ENCODE data around the gene PPP6R1. TPM values are rescaled to one million over a fixed set of nuclear protein-coding genes. Genes with fewer than 3 reads are reported as not detected.

PPP6R1 gene
- total and polyA plus RNA-seq, 2 donors (not counting 1 experiment from before 2014, with no cell fraction given) = 28.5 to 34.0 TPM

DNA sequence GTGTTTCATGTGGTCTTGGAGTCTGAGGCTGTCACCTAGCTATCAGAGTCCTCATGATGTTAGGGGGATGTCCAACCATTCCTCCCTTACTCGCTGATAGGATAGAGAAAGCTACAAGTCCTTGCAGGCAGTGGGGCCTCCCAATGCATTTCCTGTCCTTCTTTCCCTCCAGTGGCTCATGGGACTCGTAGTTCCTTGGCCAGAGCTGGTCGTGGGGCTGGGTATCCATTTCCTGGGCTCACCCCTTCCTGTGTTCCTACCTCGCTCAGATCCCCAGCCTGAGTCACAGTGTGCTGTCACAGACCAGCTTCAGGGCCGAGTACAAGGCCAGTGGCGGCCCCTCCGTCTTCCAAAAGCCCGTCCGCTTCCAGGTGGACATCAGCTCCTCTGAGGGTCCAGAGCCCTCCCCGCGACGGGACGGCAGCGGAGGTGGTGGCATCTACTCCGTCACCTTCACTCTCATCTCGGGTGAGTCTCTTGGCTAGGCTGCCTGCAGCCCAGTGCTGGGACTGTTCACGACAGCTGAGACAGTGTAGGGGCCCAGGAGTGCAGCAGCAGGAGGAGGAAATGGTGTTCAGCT is 47.3 kb upstream of the PPP6R1 start:
- Histone ChIP-seq H2AFZ (ENCODE audit: low read length) (no peak overlapping the region), H3K9ac (ENCODE audit: insufficient read depth, low read length) (no peak overlapping the region), H4K20me1 (ENCODE audit: control insufficient read depth, extremely low read depth, insufficient read depth, low read length) (no peaks in the 10 kb centered on the region), H3K79me2 (ENCODE audit: control insufficient read depth, insufficient read depth, low read length) (no peaks in the 10 kb centered on the region), H3K9me3 (ENCODE audit: control insufficient read depth, insufficient read depth, low read depth, low read length) (no peaks in the 10 kb centered on the region), H3K36me3 (ENCODE audit: control insufficient read depth, insufficient read depth, low read length) (peaks cover 7% of the 10 kb centered on the region), H3K27me3 (ENCODE audit: control insufficient read depth, insufficient read depth, low read length) (no peaks in the 10 kb centered on the region), H3K27ac (ENCODE audit: insufficient read depth, low read length) (no peak overlapping the region), H3K4me2 (ENCODE audit: extremely low read depth, insufficient read depth, low read length) (no peak overlapping the region), H3K4me1 (ENCODE audit: control insufficient read depth, extremely low read depth, insufficient read depth, low read length) (peaks cover 2% of the 10 kb centered on the region), H3K4me3 (replicated peaks in 1 of 4; ENCODE audit: control extremely low read depth in 1 of 4, insufficient read depth in 1 of 4, low read depth in 3 of 4, low read length in 4 of 4) (no peak overlapping the region)
- no peak for TF ChIP-seq EZH2 (IDR thresholded peaks at IDR 0.05; ENCODE audit: low read length, missing control alignments)
- TF ChIP-seq, protein P1, sequence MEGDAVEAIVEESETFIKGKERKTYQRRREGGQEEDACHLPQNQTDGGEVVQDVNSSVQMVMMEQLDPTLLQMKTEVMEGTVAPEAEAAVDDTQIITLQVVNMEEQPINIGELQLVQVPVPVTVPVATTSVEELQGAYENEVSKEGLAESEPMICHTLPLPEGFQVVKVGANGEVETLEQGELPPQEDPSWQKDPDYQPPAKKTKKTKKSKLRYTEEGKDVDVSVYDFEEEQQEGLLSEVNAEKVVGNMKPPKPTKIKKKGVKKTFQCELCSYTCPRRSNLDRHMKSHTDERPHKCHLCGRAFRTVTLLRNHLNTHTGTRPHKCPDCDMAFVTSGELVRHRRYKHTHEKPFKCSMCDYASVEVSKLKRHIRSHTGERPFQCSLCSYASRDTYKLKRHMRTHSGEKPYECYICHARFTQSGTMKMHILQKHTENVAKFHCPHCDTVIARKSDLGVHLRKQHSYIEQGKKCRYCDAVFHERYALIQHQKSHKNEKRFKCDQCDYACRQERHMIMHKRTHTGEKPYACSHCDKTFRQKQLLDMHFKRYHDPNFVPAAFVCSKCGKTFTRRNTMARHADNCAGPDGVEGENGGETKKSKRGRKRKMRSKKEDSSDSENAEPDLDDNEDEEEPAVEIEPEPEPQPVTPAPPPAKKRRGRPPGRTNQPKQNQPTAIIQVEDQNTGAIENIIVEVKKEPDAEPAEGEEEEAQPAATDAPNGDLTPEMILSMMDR (conservative IDR thresholded peaks at IDR 0.05 in 1 of 2, IDR thresholded peaks at IDR 0.05 in 1 of 2; ENCODE audit: low read depth in 1 of 2, low read length in 2 of 2) = no peak
- no peak for DNase-seq (ENCODE audit: low read depth in 2 of 2)

DNA sequence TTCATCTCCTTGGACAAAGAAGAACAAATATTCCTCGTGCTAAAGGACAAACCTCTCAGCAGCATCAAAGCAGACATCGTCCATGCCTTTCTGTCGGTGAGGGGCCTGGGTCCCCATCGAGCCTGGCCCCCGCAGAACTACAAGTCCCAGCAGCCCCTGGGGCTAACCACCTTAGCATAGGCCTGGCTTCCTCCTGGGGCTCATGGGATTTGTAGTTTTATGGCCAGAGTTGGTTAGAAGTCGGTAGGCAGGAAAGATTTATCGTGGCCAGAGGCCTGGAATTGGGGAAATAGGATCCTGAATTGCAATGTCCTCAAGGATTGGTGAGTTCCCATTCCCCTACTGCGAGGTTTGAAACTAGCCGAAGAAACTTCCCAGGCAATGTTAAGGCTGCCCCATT is 46.7 kb upstream of the PPP6R1 start:
- Histone ChIP-seq H3K27me3 (ENCODE audit: control insufficient read depth, insufficient read depth, low read length) (no peaks in the 10 kb centered on the region), H3K4me1 (ENCODE audit: control insufficient read depth, extremely low read depth, insufficient read depth, low read length) (peaks cover 2% of the 10 kb centered on the region), H3K4me2 (ENCODE audit: extremely low read depth, insufficient read depth, low read length) (no peak overlapping the region), H3K9me3 (ENCODE audit: control insufficient read depth, insufficient read depth, low read depth, low read length) (no peaks in the 10 kb centered on the region), H2AFZ (ENCODE audit: low read length) (no peak overlapping the region), H3K27ac (ENCODE audit: insufficient read depth, low read length) (no peak overlapping the region), H3K79me2 (ENCODE audit: control insufficient read depth, insufficient read depth, low read length) (no peaks in the 10 kb centered on the region), H3K4me3 (replicated peaks in 1 of 4; ENCODE audit: control extremely low read depth in 1 of 4, insufficient read depth in 1 of 4, low read depth in 3 of 4, low read length in 4 of 4) (no peak overlapping the region), H3K9ac (ENCODE audit: insufficient read depth, low read length) (no peak overlapping the region), H3K36me3 (ENCODE audit: control insufficient read depth, insufficient read depth, low read length) (peaks cover 7% of the 10 kb centered on the region), H4K20me1 (ENCODE audit: control insufficient read depth, extremely low read depth, insufficient read depth, low read length) (no peaks in the 10 kb centered on the region)
- no peak for TF ChIP-seq EZH2 (IDR thresholded peaks at IDR 0.05; ENCODE audit: low read length, missing control alignments)
- DNase-seq (ENCODE audit: low read depth in 2 of 2) = peak in 1 of 2 donors; percentile 26

DNA sequence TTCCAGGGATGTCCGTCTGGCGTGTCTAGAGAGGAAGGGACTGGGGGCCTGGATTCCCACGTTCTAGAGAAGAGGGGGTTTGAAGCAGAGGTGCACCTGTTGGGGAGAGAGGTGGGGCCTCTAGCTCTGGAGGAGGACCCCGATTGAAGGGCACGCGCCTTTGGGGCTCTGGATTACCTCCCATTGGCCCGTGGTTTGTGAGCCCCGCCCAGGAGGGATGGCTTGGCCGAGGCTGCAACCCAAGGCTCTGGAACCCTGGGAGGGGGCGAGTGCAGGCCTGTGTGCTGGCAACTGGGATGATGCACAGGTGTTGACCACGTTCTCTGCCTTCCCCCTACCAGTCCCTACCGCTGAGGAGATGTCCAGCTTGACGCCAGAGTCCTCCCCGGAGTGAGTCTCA is 46.2 kb upstream of the PPP6R1 start:
- DNase-seq (ENCODE audit: low read depth in 2 of 2) = no peak
- Histone ChIP-seq H3K4me3 (replicated peaks in 1 of 4; ENCODE audit: control extremely low read depth in 1 of 4, insufficient read depth in 1 of 4, low read depth in 3 of 4, low read length in 4 of 4) (no peak overlapping the region), H3K27me3 (ENCODE audit: control insufficient read depth, insufficient read depth, low read length) (no peaks in the 10 kb centered on the region), H3K4me1 (ENCODE audit: control insufficient read depth, extremely low read depth, insufficient read depth, low read length) (peaks cover 2% of the 10 kb centered on the region), H3K27ac (ENCODE audit: insufficient read depth, low read length) (no peak overlapping the region), H3K9me3 (ENCODE audit: control insufficient read depth, insufficient read depth, low read depth, low read length) (no peaks in the 10 kb centered on the region), H4K20me1 (ENCODE audit: control insufficient read depth, extremely low read depth, insufficient read depth, low read length) (no peaks in the 10 kb centered on the region), H2AFZ (ENCODE audit: low read length) (no peak overlapping the region), H3K9ac (ENCODE audit: insufficient read depth, low read length) (no peak overlapping the region), H3K4me2 (ENCODE audit: extremely low read depth, insufficient read depth, low read length) (no peak overlapping the region), H3K79me2 (ENCODE audit: control insufficient read depth, insufficient read depth, low read length) (no peaks in the 10 kb centered on the region), H3K36me3 (ENCODE audit: control insufficient read depth, insufficient read depth, low read length) (peaks cover 7% of the 10 kb centered on the region)
- TF ChIP-seq EZH2 (IDR thresholded peaks at IDR 0.05; ENCODE audit: low read length, missing control alignments) = no peak
- TF ChIP-seq, protein P1 (conservative IDR thresholded peaks at IDR 0.05 in 1 of 2, IDR thresholded peaks at IDR 0.05 in 1 of 2; ENCODE audit: low read depth in 1 of 2, low read length in 2 of 2) = no peak

Measured in fibroblast of lung (primary cell).